ENCODE results near the gene BANP.
"Not testable (repeated sequence)": the region's sequence is repeated elsewhere in the genome, so short reads cannot be mapped to it uniquely, and the experiment has no call there.

The BANP gene

DNA sequence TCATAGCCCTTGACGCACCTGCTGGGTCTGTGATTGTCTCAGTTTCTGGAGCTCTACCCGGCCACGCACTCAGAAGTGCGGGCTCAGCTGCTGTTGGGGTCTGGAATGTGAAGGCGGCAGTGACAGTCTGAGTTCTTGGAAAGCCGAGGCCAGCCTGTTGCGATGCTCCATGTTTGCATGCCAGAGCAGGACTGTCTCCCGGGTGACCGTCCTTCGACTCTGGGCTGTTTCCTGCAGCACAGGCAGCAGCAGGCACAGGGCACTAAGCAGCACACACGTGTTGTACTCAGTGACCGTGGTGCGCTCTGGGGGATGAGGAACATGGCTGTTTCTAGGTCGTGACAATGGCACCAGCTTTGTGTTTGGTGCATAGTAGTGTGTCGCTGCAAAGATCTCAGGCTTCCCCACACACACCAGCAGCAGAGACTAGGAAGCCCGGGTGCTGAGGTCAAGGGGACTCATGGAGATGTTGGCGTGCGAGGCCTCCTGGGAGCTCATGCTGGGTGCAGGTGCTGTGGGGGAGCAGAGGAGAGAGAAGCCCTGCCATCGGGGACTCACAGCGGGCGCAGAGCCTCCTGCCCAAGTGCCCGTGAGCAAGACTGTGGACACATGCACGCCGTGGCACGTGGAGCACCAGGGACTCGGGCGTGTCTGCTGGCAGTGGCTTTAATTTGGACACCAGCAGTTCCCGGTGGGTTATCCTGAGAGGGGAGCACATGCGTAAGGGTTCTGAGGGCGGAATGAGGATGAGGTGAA is 84.8 kb downstream of the BANP start:
- DNase-seq = not testable (repeated sequence)

DNA sequence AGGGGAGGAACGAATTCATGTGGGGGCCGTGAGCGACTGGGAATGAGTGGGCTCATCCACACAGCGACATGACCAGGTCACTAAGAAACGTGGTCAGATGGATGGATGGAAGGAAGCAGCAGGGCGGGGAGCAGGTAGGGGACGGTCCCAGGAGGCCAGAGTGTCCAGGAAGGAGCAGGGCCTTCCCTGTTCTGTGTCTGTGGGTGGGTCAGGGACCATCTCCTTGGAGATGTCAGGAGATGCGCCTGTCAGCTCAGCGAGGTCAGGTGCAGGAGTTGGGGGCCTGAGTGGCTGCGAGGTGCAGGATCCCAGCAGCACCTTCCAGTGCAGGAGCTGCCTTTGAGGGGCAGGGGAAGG is 85.4 kb downstream of the BANP start:
- not testable (repeated sequence) for DNase-seq

DNA sequence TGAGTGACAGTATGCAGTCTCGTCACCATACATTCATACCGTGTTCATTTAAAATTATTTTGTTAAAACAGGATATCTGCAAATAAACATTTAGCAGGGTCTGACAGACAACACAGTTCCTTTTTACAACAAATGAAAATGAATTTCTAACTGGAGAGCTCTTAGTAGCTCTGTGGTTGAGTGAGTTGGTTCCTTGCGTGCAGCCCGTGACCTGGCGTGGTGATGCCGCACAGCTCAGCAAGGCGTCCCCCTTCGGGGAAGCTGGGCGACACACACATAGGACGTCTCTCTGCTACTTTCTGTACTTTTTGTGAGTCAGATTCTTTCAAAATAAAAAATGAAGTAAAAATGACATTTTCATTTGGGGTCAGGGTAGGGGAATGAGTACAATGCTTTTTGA is 86.1 kb downstream of the BANP start:
- not testable (repeated sequence) for DNase-seq

DNA sequence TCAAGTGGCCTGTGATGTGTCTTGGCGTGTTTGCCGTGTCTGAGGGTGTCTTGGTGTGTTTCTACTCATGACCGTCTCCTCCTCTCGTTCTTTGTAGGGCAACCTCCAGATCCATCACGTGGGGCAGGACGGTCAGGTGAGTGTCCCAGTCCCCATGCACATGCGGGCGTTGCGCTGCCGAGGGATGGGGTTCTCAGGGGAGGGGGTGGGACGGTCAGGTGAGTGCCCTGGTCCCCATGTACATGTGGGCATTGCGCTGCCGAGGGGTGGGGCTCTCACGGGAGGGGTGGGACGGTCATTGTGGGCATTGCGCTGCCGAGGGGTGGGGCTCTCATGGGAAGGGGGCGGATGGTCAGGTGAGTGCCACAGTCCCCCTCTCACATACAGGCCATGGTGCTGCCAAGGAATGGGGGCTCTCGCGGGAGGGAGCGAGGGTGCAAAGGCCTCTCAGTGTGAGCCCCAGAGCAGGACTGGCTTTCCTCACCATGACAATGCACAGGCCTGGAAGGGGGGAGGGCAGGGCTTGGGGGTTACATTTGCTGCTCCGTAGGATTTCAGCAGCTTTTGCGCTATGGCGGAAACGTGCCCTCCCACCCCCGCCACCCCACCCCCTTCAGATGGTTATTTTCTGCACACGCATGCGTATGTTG is 86.8 kb downstream of the BANP start:
- not testable (repeated sequence) for DNase-seq

DNA sequence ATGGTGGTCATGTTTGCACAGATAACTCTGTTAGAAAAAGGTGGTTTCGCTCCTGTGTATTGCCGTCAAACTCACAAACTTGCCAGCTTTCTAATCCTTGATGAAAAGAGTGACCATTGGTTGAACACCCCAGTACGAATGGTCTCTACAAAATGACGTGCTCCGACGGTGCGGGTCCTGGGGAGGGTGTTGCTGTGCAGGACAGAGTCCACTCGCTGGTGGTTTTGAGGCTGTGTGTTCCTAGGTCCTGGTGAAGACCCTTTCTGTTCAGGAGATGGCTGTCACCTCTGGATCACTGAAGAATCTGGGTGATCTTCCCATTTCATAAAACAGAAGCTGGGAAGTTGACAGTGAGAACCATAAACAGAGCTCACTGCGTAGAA is 87.3 kb downstream of the BANP start:
- DNase-seq = not testable (repeated sequence)

DNA sequence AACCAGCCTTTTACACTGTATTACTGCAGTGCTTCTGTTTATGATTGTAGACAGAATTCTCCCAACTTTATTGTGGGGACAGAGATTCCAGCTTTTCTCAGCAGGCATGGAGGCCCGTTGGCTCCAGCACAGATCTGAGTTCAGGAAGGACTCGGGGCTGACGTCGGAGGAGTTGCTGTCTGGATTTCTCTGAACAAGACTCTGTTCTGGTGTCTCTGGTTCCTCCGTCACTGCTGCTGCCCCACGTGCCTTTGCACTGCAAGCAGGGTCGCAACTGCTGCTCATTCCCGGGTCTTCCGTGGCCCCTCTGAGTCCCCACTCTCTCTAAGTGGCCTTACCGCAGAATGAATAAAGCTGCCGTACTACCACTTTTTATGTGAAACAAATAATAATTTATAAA is 88.4 kb downstream of the BANP start:
- DNase-seq = no peak

DNA sequence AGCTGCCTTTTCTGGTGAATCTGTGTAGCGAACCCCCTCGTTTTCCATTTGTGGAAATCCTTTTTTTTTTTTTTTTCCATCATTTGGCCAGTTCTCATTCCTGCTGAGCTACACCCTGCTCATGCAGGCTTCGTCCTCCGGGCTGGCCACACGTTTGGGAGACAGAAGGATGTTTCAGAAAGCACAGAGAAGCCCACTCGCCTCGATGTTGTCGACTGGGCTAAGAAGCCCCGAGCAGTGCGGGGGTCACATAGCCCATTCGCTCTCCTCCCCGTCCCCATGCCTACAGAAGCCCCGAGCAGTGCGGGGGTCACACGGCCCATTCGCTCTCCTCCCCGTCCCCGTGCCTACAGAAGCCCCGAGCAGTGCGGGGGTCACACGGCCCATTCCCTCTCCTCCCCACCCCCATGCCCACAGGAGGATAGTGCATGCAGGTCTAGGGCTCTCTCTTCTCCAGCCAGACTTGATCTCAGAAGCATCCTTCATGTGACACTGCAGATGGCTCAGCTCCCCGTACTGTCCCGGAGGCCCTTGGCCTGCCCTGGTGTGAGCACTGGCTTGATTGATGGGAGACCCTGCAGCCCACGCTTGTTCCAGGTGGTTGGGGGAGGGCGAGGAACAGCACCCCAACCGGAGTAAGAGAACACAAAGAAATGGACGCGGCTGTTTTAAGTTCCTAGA is 89.1 kb downstream of the BANP start:
- not testable (repeated sequence) for DNase-seq

DNA sequence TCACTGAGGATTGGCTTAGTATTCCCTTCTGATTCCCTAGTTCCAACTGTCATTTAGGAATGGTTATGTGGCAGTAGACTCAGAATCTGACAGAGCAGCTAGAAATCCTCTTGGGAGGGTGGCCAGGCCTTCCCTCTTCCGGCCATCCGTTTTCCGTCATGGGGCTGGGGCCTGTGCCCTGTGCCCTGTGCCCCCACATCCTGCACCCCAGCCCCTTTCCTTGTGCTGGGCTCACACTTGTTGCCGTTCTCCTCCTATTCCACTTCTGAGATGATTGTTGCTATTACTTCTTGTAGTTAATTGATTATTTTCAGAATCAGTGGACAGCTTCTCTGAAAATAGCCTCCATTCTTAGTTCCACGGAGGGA is 89.6 kb downstream of the BANP start:
- DNase-seq = not testable (repeated sequence)

DNA sequence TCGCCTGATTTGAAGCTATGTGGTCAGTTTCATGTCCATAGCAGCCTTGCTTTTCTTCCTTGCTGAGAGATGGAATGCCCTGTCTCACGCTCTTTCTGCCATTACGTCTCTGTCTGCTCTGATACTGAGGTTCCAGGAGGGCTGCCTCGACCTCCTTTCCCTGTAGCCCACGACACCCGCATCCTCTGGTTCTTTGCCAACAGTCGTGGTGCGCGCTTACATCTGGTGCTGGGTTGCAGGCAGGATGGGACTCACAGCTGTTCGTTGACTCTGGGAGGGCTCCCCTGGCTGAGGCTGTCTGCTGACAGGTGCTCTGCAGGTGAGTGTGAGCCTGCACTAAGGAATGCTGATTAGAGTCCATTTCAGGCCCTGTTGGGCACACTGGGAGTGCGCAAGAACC is 90.3 kb downstream of the BANP start:
- not testable (repeated sequence) for DNase-seq

DNA sequence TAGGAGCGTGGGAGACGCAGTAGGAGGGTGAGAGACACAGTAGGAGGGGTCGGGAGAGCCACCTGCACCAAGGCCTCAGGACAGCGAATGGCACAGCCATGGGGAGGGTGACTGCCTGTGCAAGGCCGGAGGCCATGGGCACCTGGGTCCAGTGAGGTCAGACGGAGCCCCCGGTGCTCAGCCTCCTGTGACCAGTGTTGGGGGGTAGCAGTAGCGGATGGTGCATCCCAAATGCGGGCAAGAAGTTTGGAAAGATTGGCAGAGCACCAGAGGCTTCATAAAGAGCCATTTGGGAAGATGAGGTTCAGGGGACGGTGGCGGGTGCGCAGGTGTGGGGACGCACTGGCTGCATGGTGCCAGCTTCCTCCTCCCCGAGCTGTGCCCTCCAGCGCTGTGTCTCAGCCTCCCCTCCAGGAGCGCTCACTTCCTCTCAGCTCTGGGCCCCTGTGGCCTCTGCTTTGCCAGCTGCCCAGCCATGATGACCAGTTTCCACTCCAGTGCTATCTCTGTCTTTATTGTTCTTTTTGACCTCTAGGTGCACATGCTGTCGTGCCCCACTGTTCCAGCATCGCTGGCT is 90.8 kb downstream of the BANP start:
- not testable (repeated sequence) for DNase-seq

DNA sequence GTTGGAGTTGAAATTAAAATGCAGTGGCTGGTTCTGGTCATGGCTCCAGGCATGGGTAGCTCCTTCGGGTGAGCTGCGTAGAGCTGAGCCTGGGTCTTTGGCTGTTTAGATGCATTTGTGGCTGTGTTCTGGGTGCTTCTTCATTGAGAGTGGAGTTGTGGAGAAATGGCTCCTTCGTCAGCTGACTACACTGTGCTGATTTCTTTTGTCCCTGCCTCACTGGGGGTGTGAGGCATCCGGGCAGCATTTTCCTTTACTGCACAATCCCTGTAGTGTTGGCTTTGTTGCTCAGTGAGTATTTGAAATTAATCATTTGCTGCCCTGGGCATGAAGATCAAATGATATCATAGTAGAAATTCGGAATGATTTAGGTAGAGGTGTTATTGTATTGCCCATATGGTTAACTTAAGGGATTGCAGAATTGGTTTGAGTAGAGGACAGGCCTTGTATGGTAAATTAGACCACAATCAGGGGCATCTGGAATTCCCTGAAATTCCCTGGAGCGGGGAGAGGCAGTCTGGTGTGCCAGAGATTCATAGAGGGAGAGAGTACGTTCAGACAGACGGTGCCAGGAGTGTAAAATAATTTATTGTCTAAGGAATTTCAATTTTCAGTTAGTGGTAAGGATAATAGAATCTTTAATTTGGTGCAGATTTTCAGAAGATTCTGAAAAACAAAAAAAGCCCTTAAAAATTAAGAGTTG is 92.1 kb downstream of the BANP start:
- not testable (repeated sequence) for DNase-seq

DNA sequence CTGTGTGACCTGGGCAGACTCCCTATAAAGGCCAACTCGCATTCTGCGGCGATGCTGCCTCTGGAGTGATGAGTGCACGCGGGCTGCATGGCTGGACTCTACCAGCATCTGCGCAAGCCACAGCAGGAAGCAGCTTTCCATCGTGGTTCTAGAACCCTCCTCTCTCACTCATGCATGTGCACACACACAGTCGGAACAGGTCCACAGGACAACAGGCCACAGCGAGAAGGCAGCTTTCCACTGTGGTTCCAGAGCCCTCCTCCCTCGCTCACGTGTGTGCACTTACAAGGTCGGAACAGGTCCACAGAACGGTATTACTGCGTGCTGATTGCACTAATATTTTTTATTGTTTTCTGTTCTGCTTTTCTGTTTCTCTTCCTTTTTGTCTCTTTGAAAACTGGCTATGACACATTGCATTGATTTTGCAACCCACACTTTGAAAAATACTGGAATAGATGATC is 92.9 kb downstream of the BANP start:
- DNase-seq = not testable (repeated sequence)

DNA sequence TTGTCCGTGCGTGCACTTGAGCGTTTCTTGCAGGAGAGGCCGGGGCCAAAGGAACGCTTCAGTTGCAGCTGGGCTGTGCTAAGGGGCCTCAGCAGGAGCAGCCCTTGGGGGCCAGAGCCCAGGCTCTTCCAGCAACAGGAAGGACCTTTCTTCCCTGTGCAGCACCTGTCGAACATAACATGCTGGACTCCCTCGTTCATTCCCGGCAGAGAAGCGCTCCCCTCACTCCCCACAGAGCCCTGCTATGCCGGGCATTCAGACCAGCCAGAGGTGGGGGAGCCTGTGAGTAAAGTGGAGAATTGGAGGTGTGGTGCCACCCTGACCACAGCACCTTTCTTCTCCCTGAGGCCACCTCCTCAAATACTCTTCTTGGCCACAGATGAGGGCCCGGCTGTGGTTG is 94.1 kb downstream of the BANP start:
- DNase-seq = not testable (repeated sequence)

DNA sequence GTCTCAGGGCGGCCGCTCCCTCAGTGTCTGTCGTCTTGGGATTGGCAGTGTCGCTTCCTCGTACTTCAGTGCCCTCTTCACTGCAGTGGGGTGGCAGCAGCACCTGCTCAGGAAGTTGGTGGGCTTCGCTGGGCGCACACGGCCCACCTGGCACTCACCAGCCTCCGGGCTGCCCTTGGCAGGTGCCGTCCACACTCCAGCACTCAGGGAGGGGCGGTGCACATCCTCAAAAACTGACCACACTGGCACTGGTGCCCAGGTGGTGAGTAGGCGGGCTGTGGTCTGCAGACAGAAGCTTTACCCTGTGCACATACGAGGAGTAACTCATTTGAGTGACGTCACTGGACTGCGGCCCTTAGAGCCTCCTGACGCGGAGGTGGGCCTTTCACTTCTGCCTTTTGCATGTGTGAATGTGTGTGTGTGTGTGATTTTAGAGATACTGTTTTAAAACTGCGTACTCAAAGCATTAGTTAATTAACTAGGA is 94.6 kb downstream of the BANP start:
- DNase-seq = no peak

DNA sequence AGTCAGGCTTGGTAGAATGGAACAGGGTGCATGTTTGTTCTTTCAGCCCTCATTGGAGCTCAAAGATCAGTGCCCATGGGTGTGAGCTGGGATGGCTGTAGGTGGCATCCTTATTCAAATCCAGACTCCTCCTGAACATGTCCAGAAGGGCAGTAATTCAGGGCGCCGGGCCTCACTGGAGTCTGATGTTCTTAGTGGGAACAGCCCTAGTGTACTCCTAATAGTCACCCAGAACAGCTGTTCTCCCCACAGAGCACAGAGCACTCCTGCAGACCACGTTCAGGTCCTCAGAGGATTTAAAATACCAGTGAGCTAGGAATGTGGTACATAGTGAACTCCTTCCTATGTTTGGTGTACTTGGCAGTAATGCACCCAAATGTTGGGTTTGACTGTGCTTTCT is 96.2 kb downstream of the BANP start:
- DNase-seq = no peak

DNA sequence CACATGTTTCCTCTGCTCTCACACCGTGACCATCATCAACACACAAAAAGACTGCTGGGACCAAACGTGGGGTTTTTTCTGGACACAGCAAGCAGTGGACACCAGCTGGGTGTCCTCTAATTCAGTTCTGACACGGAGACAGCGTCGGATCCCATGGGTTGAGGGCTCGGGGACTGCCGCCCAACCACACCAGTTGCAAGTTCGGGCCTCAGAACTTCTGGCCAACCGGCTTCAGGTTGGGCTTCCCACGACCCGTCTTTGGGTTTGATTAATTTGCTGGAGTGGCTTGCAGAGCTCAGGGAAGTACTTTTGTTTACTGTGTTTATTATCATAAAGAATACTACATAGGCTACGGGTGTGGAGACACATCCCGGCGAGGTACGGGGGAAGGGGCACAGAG is 97.8 kb downstream of the BANP start:
- no peak for DNase-seq

DNA sequence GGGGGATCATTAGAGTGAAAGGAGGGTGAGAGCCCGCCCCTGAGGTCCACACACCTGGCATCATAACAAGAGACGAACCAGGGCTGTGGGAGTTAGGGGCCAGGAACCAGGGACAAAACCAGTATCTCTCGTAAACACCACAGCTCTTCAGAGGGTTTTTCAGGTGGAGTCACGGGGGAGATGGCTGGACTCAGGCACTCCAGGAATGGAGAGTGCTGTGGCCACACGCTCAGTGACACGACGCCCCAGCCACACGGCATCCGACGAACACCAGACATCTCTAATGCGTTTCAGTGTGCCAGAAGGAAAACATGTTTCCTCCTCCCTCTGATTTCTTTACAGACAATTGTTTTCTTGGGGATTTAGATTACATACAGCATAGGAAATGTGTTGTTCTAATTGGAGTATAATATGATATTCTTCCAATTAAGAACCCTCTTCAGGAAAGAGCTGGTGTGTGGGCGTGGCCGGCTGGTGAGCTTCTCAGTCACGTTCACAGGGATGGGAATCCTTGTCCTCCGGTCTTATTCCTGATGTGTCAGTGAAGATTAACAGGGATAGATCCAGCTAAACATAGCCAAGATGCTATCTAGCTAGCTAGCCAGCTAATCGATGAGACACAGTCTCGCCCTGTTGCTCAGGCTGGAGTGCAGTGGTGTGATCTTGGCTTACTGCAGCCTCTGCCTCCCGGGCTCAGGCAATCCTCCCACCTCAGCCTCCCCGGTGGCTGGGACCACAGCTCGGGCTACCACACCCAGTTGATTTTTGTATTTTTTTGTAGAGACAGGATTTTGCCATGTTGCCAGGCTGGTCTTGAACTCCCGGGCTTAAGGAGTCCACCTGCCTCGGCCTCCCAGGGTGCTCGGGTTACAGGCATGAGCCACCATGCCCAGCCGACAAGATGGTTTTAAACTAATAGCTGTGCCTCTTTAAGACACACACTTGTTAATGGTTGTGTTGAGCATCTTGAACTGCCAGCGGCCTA is 98.6 kb downstream of the BANP start:
- DNase-seq = no peak

DNA sequence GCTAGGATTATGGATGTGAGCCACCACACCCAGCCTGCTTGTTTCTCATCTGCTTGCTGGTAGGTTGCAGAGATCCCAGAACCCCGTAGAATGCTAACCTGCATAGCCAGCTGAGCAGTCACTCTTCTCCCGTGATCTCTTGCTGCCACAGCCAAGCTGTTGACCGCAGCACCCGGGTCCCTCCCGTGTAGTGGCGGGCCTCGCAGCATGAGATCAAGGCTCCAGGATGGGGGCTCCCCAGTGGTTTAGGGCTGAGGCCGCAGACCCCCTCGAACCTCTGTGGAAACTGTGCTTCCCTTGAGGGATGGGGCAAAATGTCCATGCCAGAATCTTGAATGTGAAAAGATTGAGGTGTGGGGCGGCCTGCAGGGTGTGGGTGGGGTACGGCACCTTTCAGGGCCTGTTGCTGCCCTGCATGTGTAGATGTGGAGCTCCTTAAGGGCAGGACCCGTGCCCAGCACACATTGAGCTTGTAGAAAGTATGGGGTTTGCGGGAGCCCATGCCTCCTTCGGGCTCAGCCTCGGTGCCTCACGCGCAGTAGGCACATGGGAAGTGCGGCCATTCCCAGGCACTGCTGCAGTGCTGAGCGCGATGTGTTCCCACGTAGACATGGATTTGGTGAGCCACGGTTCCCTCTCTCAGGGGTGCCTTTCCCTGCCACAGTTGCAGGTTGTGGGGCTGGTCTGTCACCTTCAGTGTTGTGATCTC is 99.9 kb downstream of the BANP start:
- DNase-seq = no peak

DNA sequence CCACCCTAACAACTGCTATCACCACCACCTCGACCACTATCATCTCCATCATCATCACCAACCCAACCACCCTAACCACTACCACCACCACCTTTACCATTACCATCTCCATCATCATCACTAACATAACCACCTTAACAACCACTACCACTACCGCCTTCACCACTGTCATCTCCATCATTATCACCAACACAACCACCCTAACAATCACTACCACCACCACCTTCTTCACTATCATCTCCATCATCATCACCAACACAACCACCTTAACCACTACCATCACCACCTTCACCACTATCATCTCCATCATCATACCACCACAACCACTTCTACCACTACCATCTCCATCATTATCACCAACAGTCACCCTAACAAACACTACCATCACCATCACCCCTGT is 101.4 kb downstream of the BANP start:
- no peak for DNase-seq

DNA sequence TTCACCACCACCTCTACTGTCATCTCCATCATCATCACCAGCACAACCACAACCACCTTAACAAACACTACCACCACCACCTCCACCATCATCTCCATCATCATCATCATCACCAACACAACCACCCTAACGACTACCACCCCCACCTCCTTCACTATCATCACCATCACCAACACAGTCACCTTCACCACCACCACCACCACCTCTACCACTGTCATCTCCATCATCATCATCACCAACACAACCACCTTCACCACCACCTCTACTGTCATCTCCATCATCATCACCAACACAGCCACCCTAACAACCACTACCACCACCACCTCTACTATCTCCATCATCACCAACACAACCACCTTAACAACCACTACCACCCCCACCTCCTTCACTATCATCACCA is 102.2 kb downstream of the BANP start:
- not testable (repeated sequence) for DNase-seq

DNA sequence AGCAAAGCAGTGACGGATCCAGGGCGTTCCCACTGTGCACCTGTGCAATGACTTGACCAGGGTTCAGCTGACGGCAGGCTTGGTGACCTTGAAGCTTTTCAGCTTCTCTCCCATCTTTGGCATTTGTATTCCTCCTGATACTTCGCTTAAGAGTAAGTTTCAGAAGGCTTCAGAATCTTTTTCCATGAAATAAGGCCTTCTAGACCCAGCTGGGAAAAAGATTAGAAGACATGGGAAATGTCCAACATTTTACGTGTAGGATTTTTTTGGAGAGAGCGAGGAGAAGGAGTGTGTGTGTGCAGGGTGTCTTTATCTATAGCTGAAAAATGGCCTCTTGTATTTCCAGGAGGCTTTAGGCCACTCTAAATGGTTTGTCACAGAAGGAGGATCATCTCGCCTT is 104.1 kb downstream of the BANP start:
- DNase-seq = no peak

Data from DMS 273 treated with DMSO at 0.1 percent for 48 hours (cell line).